Measurements from ENCODE around the gene MPO.

MPO gene

DNA sequence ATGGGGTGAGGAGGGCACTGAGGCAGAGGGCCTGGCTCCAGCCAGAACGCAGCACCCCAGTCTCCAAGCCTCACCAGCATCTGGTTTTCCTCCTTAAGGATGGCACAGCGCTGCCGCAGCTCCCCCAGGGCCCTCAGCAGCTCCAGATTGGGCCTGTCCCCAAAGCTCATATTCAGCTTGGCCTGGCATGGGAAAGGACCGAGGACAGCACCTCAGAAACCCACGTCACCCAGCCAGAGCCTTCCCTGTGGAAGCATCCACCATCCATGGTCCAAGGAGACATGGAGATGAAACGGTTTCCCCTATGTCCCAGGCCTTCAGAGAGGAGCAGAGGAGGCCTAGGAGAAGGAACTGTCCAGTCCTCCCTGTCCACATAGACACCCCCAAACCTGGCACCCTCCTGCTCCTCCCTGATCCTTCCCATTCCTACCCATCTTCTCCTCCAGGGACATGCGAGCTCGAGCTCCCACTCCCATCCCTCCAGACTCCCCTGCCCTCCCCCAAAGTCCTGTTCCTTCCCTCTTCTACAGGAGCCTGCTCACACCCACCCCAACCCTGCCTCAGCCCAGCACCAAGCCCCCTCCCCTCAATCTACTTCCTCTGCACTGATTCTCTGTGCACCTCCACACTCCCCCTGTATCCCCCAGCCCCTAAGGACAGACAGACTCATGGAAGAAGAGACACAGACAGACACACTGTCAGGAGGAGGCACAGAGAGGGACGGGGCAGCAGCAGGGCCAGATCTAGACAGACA, 46.1 kb upstream of the MPO start:
- TF ChIP-seq, protein P1, sequence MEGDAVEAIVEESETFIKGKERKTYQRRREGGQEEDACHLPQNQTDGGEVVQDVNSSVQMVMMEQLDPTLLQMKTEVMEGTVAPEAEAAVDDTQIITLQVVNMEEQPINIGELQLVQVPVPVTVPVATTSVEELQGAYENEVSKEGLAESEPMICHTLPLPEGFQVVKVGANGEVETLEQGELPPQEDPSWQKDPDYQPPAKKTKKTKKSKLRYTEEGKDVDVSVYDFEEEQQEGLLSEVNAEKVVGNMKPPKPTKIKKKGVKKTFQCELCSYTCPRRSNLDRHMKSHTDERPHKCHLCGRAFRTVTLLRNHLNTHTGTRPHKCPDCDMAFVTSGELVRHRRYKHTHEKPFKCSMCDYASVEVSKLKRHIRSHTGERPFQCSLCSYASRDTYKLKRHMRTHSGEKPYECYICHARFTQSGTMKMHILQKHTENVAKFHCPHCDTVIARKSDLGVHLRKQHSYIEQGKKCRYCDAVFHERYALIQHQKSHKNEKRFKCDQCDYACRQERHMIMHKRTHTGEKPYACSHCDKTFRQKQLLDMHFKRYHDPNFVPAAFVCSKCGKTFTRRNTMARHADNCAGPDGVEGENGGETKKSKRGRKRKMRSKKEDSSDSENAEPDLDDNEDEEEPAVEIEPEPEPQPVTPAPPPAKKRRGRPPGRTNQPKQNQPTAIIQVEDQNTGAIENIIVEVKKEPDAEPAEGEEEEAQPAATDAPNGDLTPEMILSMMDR (IDR thresholded peaks at IDR 0.05; ENCODE audit: low read depth, low read length, missing control alignments): no peak
- DNase-seq (ENCODE audit: low read depth): no peak
- H3K4me3 ChIP-seq (ENCODE audit: low read depth, low read length): no peak overlapping the region

DNA sequence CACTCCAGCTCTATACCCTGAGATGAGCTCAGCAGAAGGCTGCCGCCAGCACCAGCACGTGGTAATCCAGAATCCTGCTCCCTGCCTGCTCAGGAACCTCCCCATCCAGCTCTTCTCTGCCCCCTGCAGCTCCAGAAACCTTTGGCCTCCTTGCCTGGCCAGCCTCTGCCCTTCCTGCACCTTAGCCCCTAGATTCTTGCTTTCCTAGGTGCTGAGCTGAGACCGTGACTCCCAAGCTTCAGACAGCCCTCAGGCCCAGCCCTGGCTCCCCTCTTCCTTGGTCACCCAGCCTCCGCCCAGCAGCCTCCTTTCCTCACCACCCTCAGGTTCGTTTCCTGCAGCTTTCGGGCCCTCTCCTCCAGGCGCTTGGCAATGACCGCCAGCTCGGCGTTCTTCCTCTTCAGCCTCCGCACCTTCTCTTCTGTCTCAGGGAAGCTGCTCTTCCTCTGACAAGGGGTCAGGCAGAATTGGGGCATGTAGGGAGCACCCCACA, 45.3 kb upstream of the MPO start:
- no peak overlapping the region for H3K4me3 ChIP-seq (ENCODE audit: low read depth, low read length)
- DNase-seq (ENCODE audit: low read depth): no peak
- TF ChIP-seq, protein P1 (IDR thresholded peaks at IDR 0.05; ENCODE audit: low read depth, low read length, missing control alignments): no peak

DNA sequence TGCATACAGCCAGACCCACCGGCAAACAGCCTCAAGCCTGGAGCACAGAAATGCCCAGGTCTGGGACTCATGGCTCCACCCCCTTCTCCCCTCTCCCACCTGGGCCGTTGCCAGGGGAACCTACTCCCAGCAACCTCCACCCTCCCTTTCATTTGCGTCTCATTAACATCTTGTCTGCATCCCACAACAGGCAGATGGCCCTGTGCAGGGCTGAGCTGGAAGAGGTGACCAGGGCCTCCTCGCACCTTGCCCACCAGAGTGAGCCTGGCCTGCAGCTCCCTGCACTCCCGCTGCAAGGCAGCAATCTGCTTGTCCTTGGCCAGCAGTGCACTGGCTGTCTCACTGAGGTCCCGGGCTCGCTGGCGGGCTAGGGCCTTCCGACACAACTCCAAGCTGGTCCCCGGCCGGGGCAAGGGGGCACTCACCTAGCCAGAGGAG, 44.6 kb upstream of the MPO start:
- TF ChIP-seq, protein P1 (IDR thresholded peaks at IDR 0.05; ENCODE audit: low read depth, low read length, missing control alignments): no peak
- DNase-seq (ENCODE audit: low read depth): no peak
- no peak overlapping the region for H3K4me3 ChIP-seq (ENCODE audit: low read depth, low read length)

GRCh38 chr17:58324409-58325288, 43.9 kb upstream of the MPO start:
- DNase-seq (ENCODE audit: low read depth): no peak
- H3K4me3 ChIP-seq (ENCODE audit: low read depth, low read length): no peak overlapping the region
- TF ChIP-seq, protein P1 (IDR thresholded peaks at IDR 0.05; ENCODE audit: low read depth, low read length, missing control alignments): no peak

DNA sequence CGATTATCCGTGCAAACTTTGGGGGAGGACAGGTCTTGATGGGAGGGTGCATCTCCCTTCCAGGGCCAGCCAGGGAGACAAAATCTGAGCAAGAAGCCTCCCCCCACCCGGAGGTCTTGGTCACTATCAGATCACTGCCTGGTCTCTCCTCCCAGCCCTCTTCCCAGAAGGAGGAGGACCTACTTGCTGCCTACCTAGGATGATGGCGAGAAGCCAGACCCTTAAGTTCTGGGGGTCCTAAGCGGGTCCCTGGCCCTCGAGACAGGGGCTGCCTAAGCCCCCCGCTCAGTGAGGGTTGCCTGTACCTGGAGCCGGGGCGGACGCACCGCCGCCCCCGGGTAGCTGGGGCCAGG, 43.3 kb upstream of the MPO start:
- no peak for DNase-seq (ENCODE audit: low read depth)
- TF ChIP-seq, protein P1 (IDR thresholded peaks at IDR 0.05; ENCODE audit: low read depth, low read length, missing control alignments): no peak
- H3K4me3 ChIP-seq (ENCODE audit: low read depth, low read length): no peak overlapping the region

- no peak overlapping the region for H3K4me3 ChIP-seq (ENCODE audit: low read depth, low read length)
- TF ChIP-seq, protein P1 (IDR thresholded peaks at IDR 0.05; ENCODE audit: low read depth, low read length, missing control alignments): no peak
- DNase-seq (ENCODE audit: low read depth): no peak
Measured at GRCh38 chr17:58323366-58324055, 42.8 kb upstream of the MPO start.
